ENCODE measurements around the gene ADAMTSL3.

DNA sequence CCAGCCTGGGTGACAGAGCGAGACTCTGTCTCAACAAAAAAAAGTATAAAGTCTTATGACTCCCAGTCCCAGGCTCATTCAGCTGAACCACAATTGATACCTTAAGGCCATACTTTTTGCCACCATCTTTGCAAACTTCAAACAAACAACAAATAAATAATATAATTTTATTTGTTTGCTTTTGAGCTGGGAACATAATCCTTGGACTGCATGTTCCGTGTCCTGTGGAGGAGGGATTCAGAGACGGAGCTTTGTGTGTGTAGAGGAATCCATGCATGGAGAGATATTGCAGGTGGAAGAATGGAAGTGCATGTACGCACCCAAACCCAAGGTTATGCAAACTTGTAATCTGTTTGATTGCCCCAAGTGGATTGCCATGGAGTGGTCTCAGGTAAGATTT lies 238.6 kb downstream of the ADAMTSL3 start:
- TF ChIP-seq, protein P1, sequence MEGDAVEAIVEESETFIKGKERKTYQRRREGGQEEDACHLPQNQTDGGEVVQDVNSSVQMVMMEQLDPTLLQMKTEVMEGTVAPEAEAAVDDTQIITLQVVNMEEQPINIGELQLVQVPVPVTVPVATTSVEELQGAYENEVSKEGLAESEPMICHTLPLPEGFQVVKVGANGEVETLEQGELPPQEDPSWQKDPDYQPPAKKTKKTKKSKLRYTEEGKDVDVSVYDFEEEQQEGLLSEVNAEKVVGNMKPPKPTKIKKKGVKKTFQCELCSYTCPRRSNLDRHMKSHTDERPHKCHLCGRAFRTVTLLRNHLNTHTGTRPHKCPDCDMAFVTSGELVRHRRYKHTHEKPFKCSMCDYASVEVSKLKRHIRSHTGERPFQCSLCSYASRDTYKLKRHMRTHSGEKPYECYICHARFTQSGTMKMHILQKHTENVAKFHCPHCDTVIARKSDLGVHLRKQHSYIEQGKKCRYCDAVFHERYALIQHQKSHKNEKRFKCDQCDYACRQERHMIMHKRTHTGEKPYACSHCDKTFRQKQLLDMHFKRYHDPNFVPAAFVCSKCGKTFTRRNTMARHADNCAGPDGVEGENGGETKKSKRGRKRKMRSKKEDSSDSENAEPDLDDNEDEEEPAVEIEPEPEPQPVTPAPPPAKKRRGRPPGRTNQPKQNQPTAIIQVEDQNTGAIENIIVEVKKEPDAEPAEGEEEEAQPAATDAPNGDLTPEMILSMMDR (IDR thresholded peaks at IDR 0.05; ENCODE audit: low read depth, low read length, poor library complexity, severe bottlenecking) = no peak
- no peak for TF ChIP-seq EZH2phosphoT487 (IDR thresholded peaks at IDR 0.05; ENCODE audit: borderline replicate concordance, low read length)
